Subcutaneous abdominal adipose tissue (tissue), 5 donors: ENCODE data around the gene BNIP3.

Experiments used
- H3K27ac ChIP-seq: one replicate; pipeline ENCODE4 v1.7.0; 2013; ENCODE audit warnings: low read depth, mild to moderate bottlenecking, inconsistent platforms, low read length, moderate library complexity
- H3K27me3 ChIP-seq, 5 donors: one replicate each; pipeline ENCODE4 v1.7.0; 2013; ENCODE audit warnings: low read length in 5 of 5, inconsistent platforms in 1 of 5; ENCODE audit not compliant: control insufficient read depth in 5 of 5, insufficient read depth in 4 of 5
- H3K36me3 ChIP-seq, 5 donors: one replicate each; pipeline ENCODE4 v1.7.0; 2013; ENCODE audit warnings: low read length in 5 of 5; ENCODE audit not compliant: control insufficient read depth in 5 of 5, insufficient read depth in 5 of 5
- H3K4me1 ChIP-seq, 5 donors: one replicate each; pipeline ENCODE4 v1.7.0; 2013; ENCODE audit warnings: low read length in 5 of 5, mild to moderate bottlenecking in 3 of 5, moderate library complexity in 1 of 5; ENCODE audit not compliant: control insufficient read depth in 5 of 5, insufficient read depth in 5 of 5
- H3K4me3 ChIP-seq, 5 donors: one replicate each; pipeline ENCODE4 v1.7.0; 2013; ENCODE audit warnings: low read length in 5 of 5, low read depth in 1 of 5
- H3K9ac ChIP-seq, 5 donors: one replicate each; pipeline ENCODE4 v1.7.0; 2013; ENCODE audit warnings: low read length in 5 of 5, mild to moderate bottlenecking in 4 of 5, moderate library complexity in 3 of 5
- H3K9me3 ChIP-seq, 5 donors: one replicate each; pipeline ENCODE4 v1.7.0; 2013; ENCODE audit warnings: low read length in 5 of 5; ENCODE audit not compliant: control insufficient read depth in 5 of 5
- donor health status: healthy.
- donor health status: healthy.
- donor health status: healthy.
- donor health status: healthy.
- donor health status: healthy.

Gene BNIP3

DNA sequence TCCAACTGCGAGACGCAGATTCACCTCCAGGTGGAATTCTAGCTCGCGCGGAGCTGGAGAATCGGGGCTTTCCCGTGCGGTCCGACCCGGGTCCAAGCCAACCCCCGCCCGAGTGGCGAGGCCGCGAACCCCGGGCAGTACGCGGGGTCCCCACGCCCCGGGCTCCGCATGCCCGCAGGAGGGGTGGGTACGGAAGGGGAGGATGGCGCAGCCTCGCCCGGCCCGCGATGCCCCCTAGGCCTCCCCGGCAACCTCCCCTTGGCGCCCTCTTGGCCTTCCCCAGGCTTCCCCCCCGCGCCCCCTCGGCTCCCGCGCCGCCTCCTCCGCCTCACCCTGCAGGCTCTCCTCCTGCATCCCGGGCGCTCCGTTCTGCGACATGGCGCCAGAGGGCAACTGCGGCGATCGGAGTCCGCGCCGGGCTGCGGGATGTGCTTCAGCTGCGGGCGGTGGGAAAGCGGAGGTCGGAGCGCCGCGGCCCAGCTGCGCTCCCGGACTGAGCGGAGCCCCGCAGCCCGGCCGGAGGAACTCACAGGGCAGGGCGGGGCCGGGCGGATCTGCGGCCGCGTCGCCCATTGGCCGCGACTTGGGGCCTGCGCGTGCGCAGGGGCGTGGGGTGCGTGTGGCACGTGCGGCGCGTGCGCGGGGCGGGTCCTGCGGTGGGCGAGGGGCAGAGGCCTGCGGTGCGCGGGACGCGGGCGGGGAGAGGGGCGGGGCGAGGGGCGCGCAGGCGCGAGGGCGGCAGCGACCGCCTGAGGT lies at the start of gene BNIP3:
BNIP3 (minus strand) TSS at position 495 of the 756 bp plus-strand sequence; CDS start at position 378, 117 bp downstream.
- H3K9ac ChIP-seq = peak within 1 kb of the TSS; percentile 77 to 89 (median 87)
- H3K9me3 ChIP-seq = no peaks in the 10 kb centered on the region
- H3K4me1 ChIP-seq = peaks cover 6 to 42% (median 39%) of the 10 kb centered on the region in 5 donors
- peaks cover 0 to 3% (median 0%) of the 10 kb centered on the region in 5 donors for H3K36me3 ChIP-seq
- H3K27me3 ChIP-seq = no peaks in the 10 kb centered on the region
- peak within 1 kb of the TSS; percentile 85 to 93 (median 89) for H3K4me3 ChIP-seq
- H3K27ac ChIP-seq = peak within 1 kb of the TSS; percentile 74

GRCh38 chr10:132030898-132031463 lies 49.3 kb upstream of the BNIP3 start:
- peaks cover 13 to 50% (median 27%) of the 10 kb centered on the region in 5 donors for H3K27me3 ChIP-seq

GRCh38 chr10:132028706-132029105 lies 47.0 kb upstream of the BNIP3 start:
- H3K9me3 ChIP-seq = no peaks in the 10 kb centered on the region
- H3K27me3 ChIP-seq = peaks cover 15 to 38% (median 18%) of the 10 kb centered on the region in 5 donors
- no peaks in the 10 kb centered on the region for H3K36me3 ChIP-seq
- H3K4me1 ChIP-seq = peaks cover 0 to 3% (median 1%) of the 10 kb centered on the region in 5 donors
- H3K4me3 ChIP-seq = no peak overlapping the region
- H3K9ac ChIP-seq = no peak overlapping the region
- no peak overlapping the region for H3K27ac ChIP-seq

More at GRCh38 chr10:132030898-132031463, 49.3 kb upstream of the BNIP3 start:
- peaks cover 0 to 2% (median 1%) of the 10 kb centered on the region in 5 donors for H3K4me1 ChIP-seq
- H3K4me3 ChIP-seq = no peak overlapping the region
- no peaks in the 10 kb centered on the region for H3K36me3 ChIP-seq
- no peak overlapping the region for H3K27ac ChIP-seq
- no peak overlapping the region for H3K9ac ChIP-seq
- H3K9me3 ChIP-seq = no peaks in the 10 kb centered on the region

GRCh38 chr10:132027423-132027983 lies 45.8 kb upstream of the BNIP3 start:
- peaks cover 15 to 37% (median 18%) of the 10 kb centered on the region in 5 donors for H3K27me3 ChIP-seq
- no peaks in the 10 kb centered on the region for H3K36me3 ChIP-seq
- H3K27ac ChIP-seq = no peak overlapping the region
- H3K4me3 ChIP-seq = no peak overlapping the region
- no peak overlapping the region for H3K9ac ChIP-seq
- H3K9me3 ChIP-seq = no peaks in the 10 kb centered on the region
- H3K4me1 ChIP-seq = peaks cover 2 to 12% (median 11%) of the 10 kb centered on the region in 5 donors

DNA sequence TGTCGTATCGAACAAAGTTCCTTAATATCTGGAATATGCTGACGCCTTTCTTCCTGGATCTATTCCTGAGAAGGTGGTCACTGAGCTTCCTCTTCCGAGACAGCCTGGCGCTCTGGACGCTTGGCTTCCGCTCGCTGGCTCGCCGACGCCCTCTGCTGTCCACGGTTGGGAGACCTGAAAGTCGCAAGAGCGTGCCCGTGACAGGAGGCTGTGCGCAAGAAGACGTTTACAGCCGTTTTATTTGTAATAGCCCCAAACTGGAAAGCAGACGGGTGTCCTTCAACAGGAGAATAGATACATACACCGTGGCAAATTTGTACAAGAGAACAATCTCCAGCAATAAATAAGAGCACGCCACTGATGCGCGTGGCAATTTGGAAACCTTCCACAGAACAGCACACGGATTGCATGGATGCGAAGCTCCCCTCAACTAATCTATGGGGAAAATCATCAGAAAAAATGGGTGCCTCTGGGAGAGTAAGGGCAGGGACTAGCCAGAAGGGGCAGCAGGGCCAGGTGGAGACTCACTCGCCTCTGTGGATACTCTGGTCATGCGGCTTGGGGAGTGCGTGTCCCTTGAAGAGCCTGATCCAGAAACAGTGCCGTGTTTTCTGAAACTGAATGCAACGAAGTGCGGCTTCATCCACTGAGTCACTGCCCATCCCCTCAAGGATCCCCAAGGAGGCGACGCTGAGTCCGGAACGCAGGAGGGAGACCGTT lies 41.5 kb upstream of the BNIP3 start:
- H3K27me3 ChIP-seq = peaks cover 8 to 18% (median 12%) of the 10 kb centered on the region in 5 donors
- no peaks in the 10 kb centered on the region for H3K9me3 ChIP-seq
- no peak overlapping the region for H3K9ac ChIP-seq
- peaks cover 2 to 12% (median 11%) of the 10 kb centered on the region in 5 donors for H3K4me1 ChIP-seq
- no peak overlapping the region for H3K27ac ChIP-seq
- peak overlapping the region; percentile 45 to 77 (median 54) for H3K4me3 ChIP-seq
- no peaks in the 10 kb centered on the region for H3K36me3 ChIP-seq

DNA sequence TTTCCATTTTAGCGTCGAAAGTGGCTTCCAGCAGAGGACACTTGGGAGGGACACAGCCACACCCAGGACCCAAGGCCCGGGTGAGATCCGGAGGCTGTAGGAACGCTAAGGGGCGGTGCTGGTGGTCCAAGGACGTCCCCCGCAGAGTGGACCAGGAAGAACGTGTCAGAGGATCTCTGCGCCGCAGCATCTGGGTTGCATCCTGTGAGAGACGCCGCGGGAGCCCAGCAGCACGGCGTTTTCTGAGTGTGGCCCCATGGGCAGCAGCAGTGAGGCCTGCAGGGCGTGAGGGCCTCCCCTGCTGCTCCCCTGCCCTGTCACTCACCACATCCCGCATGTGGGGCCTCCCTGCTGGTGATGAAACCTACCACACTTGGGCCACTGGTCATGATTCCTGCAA lies 40.5 kb upstream of the BNIP3 start:
- peaks cover 2 to 12% (median 11%) of the 10 kb centered on the region in 5 donors for H3K4me1 ChIP-seq
- H3K4me3 ChIP-seq = no peak overlapping the region
- no peaks in the 10 kb centered on the region for H3K36me3 ChIP-seq
- H3K9me3 ChIP-seq = no peaks in the 10 kb centered on the region
- no peak overlapping the region for H3K27ac ChIP-seq
- H3K9ac ChIP-seq = no peak overlapping the region
- H3K27me3 ChIP-seq = peaks cover 3 to 14% (median 8%) of the 10 kb centered on the region in 5 donors

- Histone ChIP-seq H3K27me3 (peaks cover 0 to 10% (median 5%) of the 10 kb centered on the region in 5 donors), H3K27ac (no peak overlapping the region), H3K36me3 (no peaks in the 10 kb centered on the region), H3K9ac (no peak overlapping the region), H3K9me3 (no peaks in the 10 kb centered on the region), H3K4me1 (peaks cover 2 to 12% (median 11%) of the 10 kb centered on the region in 5 donors), H3K4me3 (no peak overlapping the region)
Measured at GRCh38 chr10:132021504-132022143, 39.9 kb upstream of the BNIP3 start.

- Histone ChIP-seq H3K27ac (no peak overlapping the region), H3K4me3 (no peak overlapping the region), H3K9me3 (no peaks in the 10 kb centered on the region)
Measured at GRCh38 chr10:132021046-132021445, 39.3 kb upstream of the BNIP3 start.

DNA sequence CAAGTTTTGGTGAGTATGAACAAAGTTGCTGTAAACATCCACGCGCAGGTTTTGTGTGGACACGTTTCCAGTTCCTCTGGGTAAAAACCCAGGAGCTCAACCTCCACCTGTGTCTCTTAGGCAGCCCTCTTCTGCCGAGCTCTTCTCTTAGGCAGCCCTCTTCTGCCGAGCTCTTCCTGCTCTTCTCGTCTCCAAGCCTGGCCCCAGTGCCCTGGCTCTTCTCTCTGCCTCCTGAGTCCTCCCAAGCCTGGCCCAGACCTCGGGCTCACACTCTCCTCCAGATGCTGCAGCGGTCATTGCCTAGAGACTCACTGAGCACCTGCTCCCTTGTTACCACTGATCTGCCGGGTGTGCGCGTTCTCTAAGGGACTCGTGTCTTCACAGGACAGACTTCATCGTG lies 38.7 kb upstream of the BNIP3 start:
- no peaks in the 10 kb centered on the region for H3K9me3 ChIP-seq
- H3K4me1 ChIP-seq = peaks cover 2 to 12% (median 11%) of the 10 kb centered on the region in 5 donors
- H3K9ac ChIP-seq = no peak overlapping the region
- no peak overlapping the region for H3K4me3 ChIP-seq
- H3K27me3 ChIP-seq = peaks cover 0 to 5% (median 0%) of the 10 kb centered on the region in 5 donors
- H3K36me3 ChIP-seq = no peaks in the 10 kb centered on the region
- no peak overlapping the region for H3K27ac ChIP-seq

More at GRCh38 chr10:132021046-132021445, 39.3 kb upstream of the BNIP3 start:
- H3K4me1 ChIP-seq = peaks cover 2 to 12% (median 11%) of the 10 kb centered on the region in 5 donors
- H3K27me3 ChIP-seq = peaks cover 0 to 8% (median 3%) of the 10 kb centered on the region in 5 donors
- no peak overlapping the region for H3K9ac ChIP-seq
- no peaks in the 10 kb centered on the region for H3K36me3 ChIP-seq
